Activated CD8-positive, alpha-beta memory T cell treated with anti-CD3 and anti-CD28 coated beads, Interleukin-2, amount 10 ng/mL, durations not matched to agents 7 days and 5 days (primary cell): ENCODE data around the gene SNW1. TPM values are rescaled to one million over a fixed set of nuclear protein-coding genes. Genes with fewer than 3 reads are reported as not detected.

Source experiments
- ATAC-seq: fragments of 150-1000 bp; cut with Tn5 transposase; one replicate; pipeline ENCODE4 v1.10.0; 2021; ENCODE audit warnings: moderate library complexity
- CTCF ChIA-PET: fragments of 350-600 bp; sonication (Branson Sonifier 250); formaldehyde crosslinking; loops from one replicate; lab custom pipeline; 2021; ENCODE audit warnings: antibody characterized with exemption; lab: Charles Lee
- DNase-seq: peaks from one replicate; pipeline ENCODE4 v3.0.0-alpha.2; 2020
- H3K27ac Mint-ChIP-seq: one replicate; pipeline ENCODE4 v1.8.0; 2021; ENCODE audit warnings: mild to moderate bottlenecking, mixed read lengths
- H3K27me3 Mint-ChIP-seq: one replicate; pipeline ENCODE4 v1.8.0; 2021; ENCODE audit warnings: mixed read lengths
- H3K36me3 Mint-ChIP-seq: one replicate; pipeline ENCODE4 v1.8.0; 2021; ENCODE audit warnings: mild to moderate bottlenecking, mixed read lengths
- H3K4me1 Mint-ChIP-seq: one replicate; pipeline ENCODE4 v1.8.0; 2021; ENCODE audit warnings: mixed read lengths
- H3K4me3 Mint-ChIP-seq: one replicate; pipeline ENCODE4 v1.8.0; 2021; ENCODE audit warnings: mild to moderate bottlenecking, moderate library complexity, mixed read lengths
- H3K9me3 Mint-ChIP-seq: one replicate; pipeline ENCODE4 v1.8.0; 2022; ENCODE audit warnings: low read depth, mixed read lengths
- total RNA-seq, 2 experiments: library from RNA; stranded (reverse); gene quantifications; one replicate each; pipeline ENCODE4 v1.2.3, GENCODE V29; 2021

The SNW1 gene
- total RNA-seq, 2 experiments from 2014 or later = 103 to 112 TPM

GRCh38 chr14:77730976-77731497, 29.9 kb downstream of the SNW1 start:
- DNase-seq (no peak), ATAC-seq (no peak)
- no peaks in the 10 kb centered on the region for H3K27me3 Mint-ChIP-seq
- H3K9me3 Mint-ChIP-seq = no peaks in the 10 kb centered on the region
- peaks cover 3% of the 10 kb centered on the region for H3K4me1 Mint-ChIP-seq
- H3K27ac Mint-ChIP-seq = peak overlapping the region; percentile 61
- CTCF ChIA-PET = interaction anchor here (0.9 kb wide), 1 partner anchor 19 kb away, joined by 3 read pairs; no protein-coding TSS in a partner anchor
- H3K36me3 Mint-ChIP-seq = peaks cover 65% of the 10 kb centered on the region
- H3K4me3 Mint-ChIP-seq = no peak overlapping the region

- Mint-ChIP-seq H3K27ac (no peak overlapping the region), H3K27me3 (no peaks in the 10 kb centered on the region), H3K4me3 (no peak overlapping the region), H3K9me3 (no peaks in the 10 kb centered on the region), H3K4me1 (peaks cover 4% of the 10 kb centered on the region), H3K36me3 (peaks cover 61% of the 10 kb centered on the region)
- ATAC-seq (no peak), DNase-seq (no peak)
- CTCF ChIA-PET = interaction anchor here (1.5 kb wide), 1 partner anchor 263 kb away, joined by 3 read pairs; no protein-coding TSS in a partner anchor
Observed at GRCh38 chr14:77722301-77722700, 38.7 kb downstream of the SNW1 start.

- CTCF ChIA-PET = interaction anchor here (1.1 to 1.5 kb wide), 2 partner anchors 10 to 262 kb away, joined by 3 to 5 read pairs; no protein-coding TSS in a partner anchor
- Mint-ChIP-seq H3K36me3 (peaks cover 57% of the 10 kb centered on the region), H3K4me1 (peaks cover 4% of the 10 kb centered on the region), H3K9me3 (no peaks in the 10 kb centered on the region), H3K27ac (no peak overlapping the region), H3K27me3 (no peaks in the 10 kb centered on the region), H3K4me3 (no peak overlapping the region)
- ATAC-seq (no peak), DNase-seq (no peak)
Observed at GRCh38 chr14:77721437-77721836, 39.5 kb downstream of the SNW1 start.

GRCh38 chr14:77717608-77718305, 43.2 kb downstream of the SNW1 start:
- Mint-ChIP-seq H3K9me3 (no peaks in the 10 kb centered on the region), H3K4me3 (no peak overlapping the region), H3K4me1 (peaks cover 18% of the 10 kb centered on the region), H3K27ac (peak overlapping the region; percentile 37), H3K27me3 (no peaks in the 10 kb centered on the region), H3K36me3 (peaks cover 55% of the 10 kb centered on the region)
- DNase-seq (no peak), ATAC-seq (no peak)
- CTCF ChIA-PET = no interaction called here

GRCh38 chr14:77714926-77715325, 46.0 kb downstream of the SNW1 start:
- H3K27ac Mint-ChIP-seq = peak overlapping the region; percentile 41
- peaks cover 22% of the 10 kb centered on the region for H3K4me1 Mint-ChIP-seq
- CTCF ChIA-PET = no interaction called here
- ATAC-seq = peak; percentile 42
- no peaks in the 10 kb centered on the region for H3K27me3 Mint-ChIP-seq
- H3K9me3 Mint-ChIP-seq = no peaks in the 10 kb centered on the region
- no peak overlapping the region for H3K4me3 Mint-ChIP-seq
- no peak for DNase-seq
- H3K36me3 Mint-ChIP-seq = peaks cover 43% of the 10 kb centered on the region

- CTCF ChIA-PET = no interaction called here
Observed at GRCh38 chr14:77710364-77710763, 50.6 kb downstream of the SNW1 start.

DNA sequence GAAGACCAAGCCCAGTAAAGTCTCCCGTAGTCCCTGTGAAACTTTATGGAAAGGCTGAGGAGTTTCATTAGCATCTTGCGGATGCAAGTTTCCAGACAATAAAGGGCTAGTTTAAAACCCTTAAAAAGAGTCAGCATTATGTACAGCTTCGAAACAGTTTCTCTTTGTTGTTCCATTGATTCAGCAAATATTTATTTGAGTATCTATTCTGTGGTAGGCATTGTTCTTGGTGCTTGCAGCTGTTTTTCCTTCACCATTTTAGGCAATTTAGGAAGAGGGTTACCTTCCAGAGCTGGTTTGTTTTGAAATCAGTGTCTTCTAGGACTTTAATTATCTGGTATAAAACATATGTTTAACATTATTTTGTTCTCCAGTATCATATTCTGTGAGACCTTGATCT, 51.5 kb downstream of the SNW1 start:
- CTCF ChIA-PET = no interaction called here
- H3K4me1 Mint-ChIP-seq = peaks cover 45% of the 10 kb centered on the region
- H3K4me3 Mint-ChIP-seq = peak overlapping the region; percentile 98
- ATAC-seq = no peak
- H3K27me3 Mint-ChIP-seq = no peaks in the 10 kb centered on the region
- peak overlapping the region; percentile 99 for H3K27ac Mint-ChIP-seq
- H3K36me3 Mint-ChIP-seq = peaks cover 24% of the 10 kb centered on the region
- DNase-seq = no peak
- no peaks in the 10 kb centered on the region for H3K9me3 Mint-ChIP-seq

More at GRCh38 chr14:77710364-77710763, 50.6 kb downstream of the SNW1 start:
- no peaks in the 10 kb centered on the region for H3K9me3 Mint-ChIP-seq
- no peak for ATAC-seq
- H3K36me3 Mint-ChIP-seq = peaks cover 29% of the 10 kb centered on the region
- H3K27me3 Mint-ChIP-seq = no peaks in the 10 kb centered on the region
- H3K4me1 Mint-ChIP-seq = peaks cover 51% of the 10 kb centered on the region
- H3K27ac Mint-ChIP-seq = no peak overlapping the region
- no peak overlapping the region for H3K4me3 Mint-ChIP-seq
- no peak for DNase-seq

- H3K4me3 Mint-ChIP-seq = peak overlapping the region; percentile 98
- H3K4me1 Mint-ChIP-seq = peaks cover 45% of the 10 kb centered on the region
- CTCF ChIA-PET = interaction anchor here (1.1 kb wide), 1 partner anchor 28 kb away, joined by 3 read pairs; no protein-coding TSS in a partner anchor
- no peaks in the 10 kb centered on the region for H3K9me3 Mint-ChIP-seq
- DNase-seq = no peak
- no peak for ATAC-seq
- peaks cover 28% of the 10 kb centered on the region for H3K36me3 Mint-ChIP-seq
- H3K27me3 Mint-ChIP-seq = no peaks in the 10 kb centered on the region
- H3K27ac Mint-ChIP-seq = peak overlapping the region; percentile 99
Observed at GRCh38 chr14:77708749-77709148, 52.2 kb downstream of the SNW1 start.

DNA sequence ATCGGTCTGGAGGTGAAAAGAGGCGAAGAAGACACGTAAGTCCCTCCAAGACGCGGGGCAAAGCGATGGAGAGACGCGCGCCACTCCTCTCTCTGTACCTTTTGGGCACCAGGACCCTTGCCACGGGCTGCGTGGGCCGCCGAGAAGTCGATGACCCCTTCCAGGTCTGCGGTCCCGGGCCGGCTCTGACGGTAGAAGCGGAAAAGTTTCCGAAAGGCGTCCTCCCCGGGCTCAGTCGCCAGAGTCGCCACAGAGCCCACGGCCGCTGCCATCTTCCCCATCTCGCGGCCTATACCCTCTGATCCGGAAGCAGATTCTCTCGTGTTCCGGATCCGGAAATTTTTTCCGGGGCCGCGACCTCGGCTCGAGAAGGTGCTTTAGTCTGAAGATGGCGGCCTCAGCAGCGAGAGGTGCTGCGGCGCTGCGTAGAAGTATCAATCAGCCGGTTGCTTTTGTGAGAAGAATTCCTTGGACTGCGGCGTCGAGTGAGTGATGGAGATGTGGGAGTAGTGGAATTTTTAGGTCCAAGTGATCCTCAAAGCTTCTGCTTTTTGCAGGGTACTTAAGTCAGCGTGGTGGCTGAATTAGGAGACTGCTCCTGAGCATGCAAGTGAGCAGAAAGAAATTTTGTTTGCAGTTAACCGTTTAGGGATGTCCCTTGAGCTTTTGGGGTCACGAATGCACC, 53.1 kb downstream of the SNW1 start, which contains the start of the genes ALKBH1 and SLIRP:
Gene ALKBH1, minus strand, starts transcription at position 300 of the 685 bp plus-strand sequence. Its CDS starts 19 bp downstream, at position 281.
Gene SLIRP, plus strand, starts transcription at position 380 of the 685 bp plus-strand sequence. Its CDS starts 9 bp downstream, at position 389.
- Mint-ChIP-seq H3K27ac (peak within 1 kb of the TSS; percentile 99), H3K36me3 (peaks cover 23% of the 10 kb centered on the region), H3K4me1 (peaks cover 40% of the 10 kb centered on the region), H3K4me3 (peak within 1 kb of the TSS; percentile 98), H3K9me3 (no peaks in the 10 kb centered on the region), H3K27me3 (no peaks in the 10 kb centered on the region)
- CTCF ChIA-PET = interaction anchor here (1.1 to 2.5 kb wide), 2 partner anchors 29 to 249 kb away, joined by 3 to 14 read pairs; no protein-coding TSS in a partner anchor
- DNase-seq (peak; percentile 93), ATAC-seq (peak; percentile 99)

DNA sequence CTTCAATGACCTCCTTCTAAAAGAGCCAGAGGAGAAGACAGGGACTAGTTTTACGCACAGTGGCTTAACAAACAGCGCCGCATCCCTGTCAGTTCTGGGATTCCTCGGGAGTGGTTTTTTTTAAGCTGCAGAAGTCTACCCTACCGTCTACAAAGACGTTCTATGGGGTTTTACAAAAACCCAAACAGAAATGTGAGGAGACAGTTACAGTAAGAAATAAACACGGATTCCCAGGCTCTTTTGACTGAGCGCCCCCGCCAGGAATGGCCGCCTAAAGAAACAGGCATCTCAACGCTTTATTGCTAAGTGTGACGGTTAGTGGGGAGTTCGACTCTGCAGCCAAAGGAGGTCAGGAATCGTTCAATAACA, 53.6 kb downstream of the SNW1 start:
- Mint-ChIP-seq H3K27me3 (no peaks in the 10 kb centered on the region), H3K27ac (peak overlapping the region; percentile 99), H3K36me3 (peaks cover 20% of the 10 kb centered on the region), H3K4me1 (peaks cover 37% of the 10 kb centered on the region), H3K4me3 (peak overlapping the region; percentile 98), H3K9me3 (no peaks in the 10 kb centered on the region)
- ATAC-seq (peak; percentile 2), DNase-seq (no peak)
- CTCF ChIA-PET = interaction anchor here (2.5 kb wide), 1 partner anchor 248 kb away, joined by 14 read pairs; no protein-coding TSS in a partner anchor

GRCh38 chr14:77691259-77691658, 69.7 kb downstream of the SNW1 start:
- CTCF ChIA-PET = no interaction called here
- H3K27me3 Mint-ChIP-seq = no peaks in the 10 kb centered on the region
- H3K9me3 Mint-ChIP-seq = no peaks in the 10 kb centered on the region
- ATAC-seq (no peak), DNase-seq (no peak)
- H3K36me3 Mint-ChIP-seq = peaks cover 36% of the 10 kb centered on the region
- H3K4me3 Mint-ChIP-seq = no peak overlapping the region
- H3K4me1 Mint-ChIP-seq = no peaks in the 10 kb centered on the region
- no peak overlapping the region for H3K27ac Mint-ChIP-seq

GRCh38 chr14:77682158-77682553, 78.8 kb downstream of the SNW1 start:
- H3K27me3 Mint-ChIP-seq = no peaks in the 10 kb centered on the region
- peaks cover 7% of the 10 kb centered on the region for H3K4me1 Mint-ChIP-seq
- H3K9me3 Mint-ChIP-seq = no peaks in the 10 kb centered on the region
- H3K4me3 Mint-ChIP-seq = no peak overlapping the region
- no peak for ATAC-seq
- CTCF ChIA-PET = no interaction called here
- no peak for DNase-seq
- H3K27ac Mint-ChIP-seq = no peak overlapping the region
- peaks cover 12% of the 10 kb centered on the region for H3K36me3 Mint-ChIP-seq
